HG02981 (cell line): ENCODE data around the gene CBX5.
"Not testable (repeated sequence)": the region's sequence is repeated elsewhere in the genome, so short reads cannot be mapped to it uniquely, and the experiment has no call there.

Experiments used
- ATAC-seq: cut with Tn5 transposase; IDR thresholded peaks from one replicate; pipeline ENCODE4 v1.9.1; 2021; ENCODE audit warnings: mild to moderate bottlenecking, moderate library complexity; ENCODE audit not compliant: unreplicated experiment

Gene CBX5

GRCh38 chr12:54227927-54228326, 52.0 kb downstream of the CBX5 start:
- ATAC-seq = not testable (repeated sequence)

GRCh38 chr12:54227376-54227775, 52.5 kb downstream of the CBX5 start:
- ATAC-seq = no peak

- no peak for ATAC-seq
Observed at GRCh38 chr12:54225666-54226065, 54.3 kb downstream of the CBX5 start.

GRCh38 chr12:54222609-54223008, 57.3 kb downstream of the CBX5 start:
- no peak for ATAC-seq

GRCh38 chr12:54221402-54221984, 58.4 kb downstream of the CBX5 start:
- ATAC-seq = no peak

GRCh38 chr12:54220567-54220966, 59.4 kb downstream of the CBX5 start:
- ATAC-seq = no peak

GRCh38 chr12:54220092-54220557, 59.8 kb downstream of the CBX5 start:
- no peak for ATAC-seq

- ATAC-seq = peak; percentile 36
Observed at GRCh38 chr12:54217774-54218241, 62.1 kb downstream of the CBX5 start.

GRCh38 chr12:54216797-54217661, 62.9 kb downstream of the CBX5 start:
- ATAC-seq = no peak

- no peak for ATAC-seq
Observed at GRCh38 chr12:54215989-54216796, 63.7 kb downstream of the CBX5 start.

- peak; percentile 79 for ATAC-seq
Observed at GRCh38 chr12:54214553-54215406, 65.1 kb downstream of the CBX5 start.

GRCh38 chr12:54213079-54213478, 66.8 kb downstream of the CBX5 start:
- ATAC-seq = no peak

- ATAC-seq = no peak
Observed at GRCh38 chr12:54211920-54212319, 68.0 kb downstream of the CBX5 start.

- ATAC-seq = no peak
Observed at GRCh38 chr12:54210400-54210790, 69.5 kb downstream of the CBX5 start.

GRCh38 chr12:54208591-54208990, 71.3 kb downstream of the CBX5 start:
- no peak for ATAC-seq

GRCh38 chr12:54207539-54208294, 72.2 kb downstream of the CBX5 start:
- peak; percentile 68 for ATAC-seq

GRCh38 chr12:54206791-54207190, 73.1 kb downstream of the CBX5 start:
- ATAC-seq = no peak

- no peak for ATAC-seq
Observed at GRCh38 chr12:54204316-54204715, 75.6 kb downstream of the CBX5 start.

GRCh38 chr12:54201001-54201794, 78.7 kb downstream of the CBX5 start:
- ATAC-seq = peak; percentile 68
